OCI-LY1 (cell line): Measurements from ENCODE around the gene IRF5.

Experiments
- CTCF ChIP-seq: fragments of 200-600 bp; sonication (generic), shearing (Covaris generic); IDR thresholded peaks from 2 replicates; pipeline ENCODE4 v1.5.1; 2017; ENCODE audit warnings: mild to moderate bottlenecking, antibody characterized with exemption, low read length, moderate library complexity, mixed read lengths
- EZH2 ChIP-seq: fragments of 200-600 bp; sonication (generic), shearing (Covaris generic); IDR thresholded peaks from 2 replicates; pipeline ENCODE4 v1.8.0; 2017; ENCODE audit warnings: borderline replicate concordance, mixed run types, mild to moderate bottlenecking, antibody characterized with exemption, low read length, moderate library complexity, mixed read lengths

- no peak for TF ChIP-seq EZH2
- TF ChIP-seq CTCF, result no peak
Measured at GRCh38 chr7:128908750-128909624, 28.7 kb upstream of the IRF5 start.
